ENCODE results near the gene KANK4.

- TF ChIP-seq CTCF (IDR thresholded peaks at IDR 0.05; ENCODE audit: low read depth, low read length) (no peak), MYC (IDR thresholded peaks at IDR 0.05; ENCODE audit: low read depth, low read length) (no peak)
Observed at GRCh38 chr1:62229468-62229867, 89.8 kb downstream of the KANK4 start.
